Tibial artery (tissue), 4 donors: Measurements from ENCODE around the gene CD200.

Experiments used
- DNase-seq, 2 donors: peaks; one replicate each; pipeline ENCODE4 v3.0.0-alpha.2; 2019
- H3K27ac ChIP-seq, 2 donors: fragments of 200-600 bp; sonication (generic) in 1 of 2; 1 replicate in 1 of 2; 2 replicates in 1 of 2; pipeline ENCODE4 v1.5.1; 2018 to 2019; ENCODE audit warnings: mild to moderate bottlenecking in 1 of 2
- H3K27me3 ChIP-seq, 2 donors: fragments of 200-600 bp; sonication (generic) in 1 of 2; one replicate each; pipeline versions ENCODE4 v1.5.1 to v1.6.0; 2016 to 2019
- H3K36me3 ChIP-seq, 3 donors: fragments of 200-600 bp; sonication (generic) in 2 of 3; one replicate each; pipeline ENCODE4 v1.5.1; 2016 to 2019; ENCODE audit warnings: mild to moderate bottlenecking in 2 of 3
- H3K4me1 ChIP-seq, 4 donors: fragments of 200-600 bp; sonication (generic) in 2 of 4; 1 replicate in 3 of 4; 2 replicates in 1 of 4; pipeline ENCODE4 v1.5.1; 2016 to 2019
- H3K4me3 ChIP-seq, 2 donors: fragments of 200-600 bp; sonication (generic) in 1 of 2; 1 replicate in 1 of 2; 2 replicates in 1 of 2; pipeline ENCODE4 v1.5.1; 2018 to 2019; ENCODE audit warnings: mild to moderate bottlenecking in 2 of 2
- H3K9me3 ChIP-seq, 3 donors: fragments of 200-600 bp; sonication (generic) in 1 of 3; one replicate each; pipeline ENCODE4 v1.5.1; 2016 to 2019
- intact Hi-C: fragments of 100-400 bp; cut with DNase I; formaldehyde crosslinking; loops from one replicate; pipeline ENCODE4 v1.15.0; 2023; ENCODE audit warnings: low total_unique reads
- TF ChIP-seq, protein P1 (sequence below), 2 experiments: fragments of 200-600 bp in 1 of 2; fragments of 450-650 bp in 1 of 2; IDR thresholded peaks; one replicate each; pipeline ENCODE4 v1.5.1; 2017 to 2019; ENCODE audit warnings: antibody characterized with exemption in 2 of 2, mild to moderate bottlenecking in 1 of 2, moderate library complexity in 1 of 2

The CD200 gene

DNA sequence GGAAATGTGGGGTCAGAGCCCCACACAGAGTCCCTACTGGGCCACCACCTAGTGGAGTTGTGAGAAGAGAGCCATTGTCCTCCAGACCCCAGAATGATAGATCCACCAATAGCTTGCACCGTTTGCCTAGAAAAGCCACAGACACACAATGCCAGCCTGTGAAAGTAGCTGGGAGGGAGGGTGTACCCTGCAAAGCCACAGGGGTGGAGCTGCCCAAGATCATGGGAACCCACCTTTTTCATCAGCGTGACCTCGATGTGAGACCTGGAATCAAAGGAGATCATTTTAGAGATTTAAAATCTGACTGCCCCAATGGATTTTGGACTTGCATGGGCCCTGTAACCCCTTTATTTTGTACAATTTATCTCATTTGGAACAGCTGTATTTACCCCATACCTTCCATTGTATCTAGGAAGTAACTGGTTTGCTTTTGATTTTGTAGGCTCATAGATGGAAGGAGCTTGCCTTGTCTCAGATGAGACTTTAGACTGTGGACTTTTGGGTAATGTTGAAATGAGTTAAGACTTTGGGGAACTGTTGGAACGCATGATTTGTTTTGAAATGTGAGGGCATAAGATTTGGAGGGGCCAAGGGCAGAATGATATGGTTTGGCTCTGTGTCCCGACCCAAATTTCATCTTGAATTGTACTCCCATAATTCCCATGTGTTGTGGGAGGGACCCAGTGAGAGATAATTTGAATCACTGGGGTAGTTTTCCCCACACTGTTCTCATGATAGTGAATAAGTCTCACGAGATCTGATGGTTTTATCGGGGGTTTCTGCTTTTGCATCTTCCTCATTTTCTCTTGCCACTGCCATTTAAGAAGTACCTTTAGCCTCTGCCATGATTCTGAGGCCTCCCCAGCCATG is 49.0 kb downstream of the CD200 start:
- no peaks in the 10 kb centered on the region for H3K9me3 ChIP-seq
- no peaks in the 10 kb centered on the region for H3K36me3 ChIP-seq
- no peak overlapping the region for H3K4me3 ChIP-seq
- intact Hi-C loops = no loop called here
- H3K4me1 ChIP-seq = peaks cover 0 to 29% (median 9%) of the 10 kb centered on the region in 4 donors
- H3K27ac ChIP-seq = no peak overlapping the region
- DNase-seq = no peak
- TF ChIP-seq, protein P1, sequence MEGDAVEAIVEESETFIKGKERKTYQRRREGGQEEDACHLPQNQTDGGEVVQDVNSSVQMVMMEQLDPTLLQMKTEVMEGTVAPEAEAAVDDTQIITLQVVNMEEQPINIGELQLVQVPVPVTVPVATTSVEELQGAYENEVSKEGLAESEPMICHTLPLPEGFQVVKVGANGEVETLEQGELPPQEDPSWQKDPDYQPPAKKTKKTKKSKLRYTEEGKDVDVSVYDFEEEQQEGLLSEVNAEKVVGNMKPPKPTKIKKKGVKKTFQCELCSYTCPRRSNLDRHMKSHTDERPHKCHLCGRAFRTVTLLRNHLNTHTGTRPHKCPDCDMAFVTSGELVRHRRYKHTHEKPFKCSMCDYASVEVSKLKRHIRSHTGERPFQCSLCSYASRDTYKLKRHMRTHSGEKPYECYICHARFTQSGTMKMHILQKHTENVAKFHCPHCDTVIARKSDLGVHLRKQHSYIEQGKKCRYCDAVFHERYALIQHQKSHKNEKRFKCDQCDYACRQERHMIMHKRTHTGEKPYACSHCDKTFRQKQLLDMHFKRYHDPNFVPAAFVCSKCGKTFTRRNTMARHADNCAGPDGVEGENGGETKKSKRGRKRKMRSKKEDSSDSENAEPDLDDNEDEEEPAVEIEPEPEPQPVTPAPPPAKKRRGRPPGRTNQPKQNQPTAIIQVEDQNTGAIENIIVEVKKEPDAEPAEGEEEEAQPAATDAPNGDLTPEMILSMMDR (IDR thresholded peaks at IDR 0.05) = no peak
- H3K27me3 ChIP-seq = no peaks in the 10 kb centered on the region

DNA sequence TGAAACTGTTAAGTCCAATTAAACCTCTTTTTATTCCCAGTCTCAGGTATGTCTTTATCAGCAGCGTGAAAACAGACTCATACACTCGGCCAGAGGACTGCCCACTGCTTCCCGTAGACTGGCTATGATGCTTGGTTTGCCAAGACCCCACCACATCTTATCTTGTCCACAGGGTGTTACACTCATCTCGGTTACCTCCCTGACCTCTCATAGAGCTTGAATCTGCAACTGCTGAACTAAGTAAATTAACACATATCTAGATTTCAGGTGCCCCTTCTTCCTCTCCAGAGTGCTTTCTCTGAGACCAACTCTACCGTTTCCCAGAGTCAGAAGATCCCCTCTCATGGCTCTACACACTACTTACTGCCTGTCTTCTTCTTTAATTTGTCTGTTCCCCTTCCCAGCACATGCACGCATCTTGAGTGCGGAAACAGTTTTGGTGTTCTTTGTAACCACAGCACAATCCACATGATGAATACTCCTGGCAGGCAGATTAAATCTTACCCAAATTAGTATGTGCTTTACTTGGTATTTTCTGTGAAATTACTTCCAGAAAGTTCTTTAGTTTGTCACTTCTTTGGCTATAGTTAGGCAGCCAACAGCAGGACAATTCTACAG is 49.7 kb downstream of the CD200 start:
- H3K27me3 ChIP-seq = no peaks in the 10 kb centered on the region
- no peaks in the 10 kb centered on the region for H3K9me3 ChIP-seq
- no peak for DNase-seq
- peaks cover 0 to 21% (median 7%) of the 10 kb centered on the region in 4 donors for H3K4me1 ChIP-seq
- TF ChIP-seq, protein P1 (IDR thresholded peaks at IDR 0.05) = no peak
- no peak overlapping the region for H3K4me3 ChIP-seq
- no peak overlapping the region for H3K27ac ChIP-seq
- intact Hi-C loops = no loop called here
- no peaks in the 10 kb centered on the region for H3K36me3 ChIP-seq

DNA sequence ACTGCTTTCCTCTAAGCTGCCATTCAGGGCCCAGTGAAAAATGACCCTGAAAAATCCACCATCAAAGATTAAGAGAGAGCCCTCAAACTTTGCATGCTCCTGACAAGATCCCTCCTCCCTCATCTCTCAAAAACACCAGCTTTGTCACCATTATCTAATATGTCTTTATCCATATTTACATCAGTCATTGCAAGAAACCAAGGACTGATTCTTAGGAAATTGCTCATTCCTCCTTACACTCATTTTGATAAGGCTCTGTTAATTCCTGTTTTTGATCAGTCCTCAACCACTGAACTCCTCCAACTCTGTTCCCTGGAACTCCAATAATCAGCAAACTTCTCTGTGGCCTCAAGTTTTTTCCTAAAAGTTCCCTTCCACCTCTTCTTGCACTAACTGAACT is 51.8 kb downstream of the CD200 start:
- H3K27ac ChIP-seq = no peak overlapping the region
- TF ChIP-seq, protein P1 (IDR thresholded peaks at IDR 0.05) = no peak
- DNase-seq = no peak
- H3K9me3 ChIP-seq = no peaks in the 10 kb centered on the region
- no peak overlapping the region for H3K4me3 ChIP-seq
- no peaks in the 10 kb centered on the region for H3K27me3 ChIP-seq
- no peaks in the 10 kb centered on the region for H3K36me3 ChIP-seq
- intact Hi-C loops = no loop called here
- H3K4me1 ChIP-seq = peaks cover 0 to 8% (median 0%) of the 10 kb centered on the region in 4 donors

DNA sequence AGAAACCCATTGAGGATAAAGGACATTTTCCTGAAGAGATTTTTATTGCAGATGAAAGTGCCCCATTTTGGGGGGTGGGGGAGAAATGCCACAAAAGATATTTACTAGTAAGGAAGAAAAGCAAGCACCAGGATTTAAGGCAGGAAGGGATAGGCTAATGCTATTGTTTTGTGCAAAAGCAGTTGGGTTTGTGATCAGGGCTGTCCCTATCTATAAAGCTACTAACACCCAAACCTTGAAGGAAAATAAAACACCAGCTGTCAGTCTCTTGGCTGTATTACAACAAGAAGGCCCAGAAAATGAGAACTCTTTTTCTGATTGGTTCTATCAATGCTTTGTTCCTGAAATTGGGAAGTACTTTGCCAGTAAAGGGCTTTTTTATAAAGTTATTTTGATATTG is 56.0 kb downstream of the CD200 start:
- no peaks in the 10 kb centered on the region for H3K27me3 ChIP-seq
- no peak overlapping the region for H3K4me3 ChIP-seq
- peaks cover 0 to 21% (median 15%) of the 10 kb centered on the region in 4 donors for H3K4me1 ChIP-seq
- H3K9me3 ChIP-seq = no peaks in the 10 kb centered on the region
- H3K27ac ChIP-seq = no peak overlapping the region
- intact Hi-C loops = no loop called here
- no peak for DNase-seq
- TF ChIP-seq, protein P1 (IDR thresholded peaks at IDR 0.05) = no peak
- H3K36me3 ChIP-seq = no peaks in the 10 kb centered on the region

DNA sequence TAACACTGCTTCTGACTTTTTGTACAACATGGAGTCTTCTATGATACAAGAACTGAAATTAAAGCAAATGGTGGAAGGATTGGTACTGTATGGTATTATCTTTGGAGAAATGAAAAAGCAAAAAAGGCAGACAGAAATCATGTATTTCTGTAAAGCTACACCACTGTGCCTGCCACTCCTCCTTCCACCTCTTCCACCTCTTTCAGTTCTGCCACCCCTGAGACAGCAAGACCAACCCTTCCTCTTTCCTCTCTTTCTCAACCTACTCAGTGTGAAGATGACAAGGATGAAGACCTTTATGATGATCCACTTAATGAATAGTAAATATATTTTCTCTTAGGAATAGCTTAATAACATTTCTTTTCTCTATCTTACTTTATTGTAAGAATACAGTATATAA is 57.0 kb downstream of the CD200 start:
- Histone ChIP-seq H3K9me3 (no peaks in the 10 kb centered on the region), H3K36me3 (no peaks in the 10 kb centered on the region), H3K27ac (peak overlapping the region; percentile 31 to 80), H3K4me3 (no peak overlapping the region), H3K27me3 (no peaks in the 10 kb centered on the region), H3K4me1 (peaks cover 0 to 31% (median 22%) of the 10 kb centered on the region in 4 donors)
- intact Hi-C loops = no loop called here
- no peak for DNase-seq
- TF ChIP-seq, protein P1 (IDR thresholded peaks at IDR 0.05) = no peak
